WTC11 (cell line): ENCODE results near the gene SERPINE2. TPM values are rescaled to one million over a fixed set of nuclear protein-coding genes. Genes with fewer than 3 reads are reported as not detected.
A peak's percentile ranks its signal among the peaks of the same experiment; 100 is the strongest.

Experiments used
- ATAC-seq: fragments of 200-7000 bp; cut with Tn5 transposase; 2 replicates; pipeline ENCODE4 v1.10.0; 2021; ENCODE audit warnings: mild to moderate bottlenecking, moderate library complexity
- CTCF ChIA-PET: fragments of 300-600 bp; sonication (Branson Sonifier 250); formaldehyde crosslinking; loops from one replicate; lab custom pipeline; 2021; ENCODE audit warnings: antibody characterized with exemption; lab: Charles Lee
- POLR2A ChIA-PET: fragments of 350-600 bp; sonication (Branson Sonifier 250); formaldehyde crosslinking; loops from one replicate; lab custom pipeline; 2021; ENCODE audit warnings: antibody characterized with exemption; lab: Charles Lee
- DNase-seq: peaks from one replicate; pipeline ENCODE4 v3.0.0; 2021; ENCODE audit warnings: low spot score
- H3K27ac Mint-ChIP-seq: 2 replicates; pipeline ENCODE4 v1.8.0; 2021; ENCODE audit warnings: mixed read lengths
- H3K27me3 Mint-ChIP-seq: 2 replicates; pipeline ENCODE4 v1.8.0; 2021; ENCODE audit warnings: low read depth, mild to moderate bottlenecking, moderate library complexity, mixed read lengths
- H3K36me3 Mint-ChIP-seq: 2 replicates; pipeline ENCODE4 v1.8.0; 2021; ENCODE audit warnings: mixed read lengths
- H3K4me1 Mint-ChIP-seq: 2 replicates; pipeline ENCODE4 v1.8.0; 2022; ENCODE audit warnings: mixed read lengths
- H3K4me3 Mint-ChIP-seq: 2 replicates; pipeline ENCODE4 v1.8.0; 2021; ENCODE audit warnings: mild to moderate bottlenecking, moderate library complexity, mixed read lengths
- H3K9me3 Mint-ChIP-seq: 2 replicates; pipeline ENCODE4 v1.8.0; 2021; ENCODE audit warnings: mixed read lengths
- CREM ChIP-seq: sonication (generic); formaldehyde crosslinking; IDR thresholded peaks from 2 replicates; pipeline ENCODE4 v1.8.1; 2022; ENCODE audit warnings: mild to moderate bottlenecking, missing genetic modification reagents, moderate library complexity
- OVOL2 ChIP-seq: fragments of 250-450 bp; sonication (Bioruptor Pico); IDR thresholded peaks from 2 replicates; pipeline ENCODE4 v1.9.0; 2021; ENCODE audit warnings: mild to moderate bottlenecking, borderline replicate concordance
- SOX15 ChIP-seq: fragments of 250-450 bp; sonication (Bioruptor Pico); IDR thresholded peaks from 2 replicates; pipeline ENCODE4 v1.9.0; 2021; ENCODE audit warnings: mild to moderate bottlenecking
- total RNA-seq: library from RNA; stranded (reverse); gene quantifications from 3 replicates; pipeline ENCODE4 v1.2.3, GENCODE V29; 2021
- TF ChIP-seq, protein P1 (sequence below): sonication (generic); formaldehyde crosslinking; IDR thresholded peaks from 2 replicates; pipeline ENCODE4 v1.8.1; 2023; ENCODE audit warnings: mild to moderate bottlenecking, missing genetic modification reagents
- TF ChIP-seq, protein P2 (sequence below): sonication (generic); formaldehyde crosslinking; IDR thresholded peaks from 2 replicates; pipeline ENCODE4 v1.8.1; 2022; ENCODE audit warnings: missing genetic modification reagents, borderline replicate concordance
- TF ChIP-seq, protein P3 (sequence below): fragments of 200-600 bp; IDR thresholded peaks from 2 replicates; pipeline ENCODE4 v1.8.0; 2022; ENCODE audit warnings: antibody characterized with exemption
- TF ChIP-seq, protein P4 (sequence below): sonication (generic); formaldehyde crosslinking; IDR thresholded peaks from 2 replicates; pipeline ENCODE4 v1.8.1; 2023; ENCODE audit warnings: mild to moderate bottlenecking, moderate library complexity, missing genetic modification reagents
- TF ChIP-seq, protein P5 (sequence below): sonication (generic); formaldehyde crosslinking; IDR thresholded peaks from 2 replicates; pipeline ENCODE4 v1.8.1; 2022; ENCODE audit warnings: mild to moderate bottlenecking, missing genetic modification reagents, moderate library complexity, borderline replicate concordance
- TF ChIP-seq, protein P6 (sequence below): fragments of 250-450 bp; sonication (Bioruptor Pico); IDR thresholded peaks from 2 replicates; pipeline ENCODE4 v1.9.0; 2021; ENCODE audit warnings: moderate library complexity, mild to moderate bottlenecking, inconsistent platforms, borderline replicate concordance
- TF ChIP-seq, protein P7 (sequence below): fragments of 250-450 bp; sonication (Bioruptor Pico); IDR thresholded peaks from 2 replicates; pipeline ENCODE4 v1.9.0; 2021; ENCODE audit warnings: mild to moderate bottlenecking, borderline replicate concordance

The SERPINE2 gene
- total RNA-seq, 1 experiment from 2014 or later: 60.4 TPM

DNA sequence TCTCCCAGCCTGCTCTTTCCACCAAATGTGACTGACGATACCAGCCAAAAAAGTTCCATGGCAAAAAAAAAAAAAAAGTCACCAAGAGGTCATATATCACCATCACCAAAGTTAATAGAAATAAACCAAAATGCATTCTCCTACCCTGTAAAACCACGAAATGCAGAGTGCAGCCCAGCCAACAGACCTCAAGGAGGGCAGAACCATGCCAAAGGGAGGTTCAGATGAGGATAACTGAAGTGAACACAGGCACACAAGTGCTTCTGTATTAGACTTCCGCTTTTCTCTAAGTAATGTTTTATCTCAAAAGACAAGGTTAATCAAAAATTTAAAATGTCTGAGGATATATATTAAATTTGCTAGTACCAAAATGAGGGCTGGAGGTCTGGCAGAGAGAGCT is 5.5 kb downstream of the SERPINE2 start (continued):
- TF ChIP-seq SOX15 (no peak), OVOL2 (no peak)

DNA sequence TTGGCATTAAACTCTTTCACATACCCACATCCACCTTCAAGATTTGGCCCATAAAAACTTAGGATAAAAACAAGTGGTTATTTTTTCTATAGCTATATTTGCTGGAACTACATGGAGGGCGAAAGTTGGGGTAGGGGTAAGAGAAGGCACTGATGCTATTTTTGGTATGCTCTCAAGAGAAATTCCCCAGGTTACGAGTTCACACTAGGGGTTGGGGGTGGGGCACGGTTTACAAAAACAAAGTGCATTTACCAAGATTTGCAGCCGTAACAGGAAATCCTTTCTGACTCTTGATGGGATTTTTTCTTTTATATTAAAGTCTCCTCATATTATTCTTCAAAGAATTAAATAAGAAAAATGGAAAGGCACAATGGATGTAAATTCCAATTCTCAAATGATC is 6.8 kb downstream of the SERPINE2 start:
- H3K4me3 Mint-ChIP-seq: no peak overlapping the region; the same call in 1 of the 2 replicates
- peaks cover 4% of the 10 kb centered on the region for H3K36me3 Mint-ChIP-seq
- ChIA-PET POLR2A (no interaction called here), CTCF (no interaction called here)
- H3K27ac Mint-ChIP-seq: peak overlapping the region; percentile 14; the same call in 1 of the 2 replicates
- TF ChIP-seq, protein P1, sequence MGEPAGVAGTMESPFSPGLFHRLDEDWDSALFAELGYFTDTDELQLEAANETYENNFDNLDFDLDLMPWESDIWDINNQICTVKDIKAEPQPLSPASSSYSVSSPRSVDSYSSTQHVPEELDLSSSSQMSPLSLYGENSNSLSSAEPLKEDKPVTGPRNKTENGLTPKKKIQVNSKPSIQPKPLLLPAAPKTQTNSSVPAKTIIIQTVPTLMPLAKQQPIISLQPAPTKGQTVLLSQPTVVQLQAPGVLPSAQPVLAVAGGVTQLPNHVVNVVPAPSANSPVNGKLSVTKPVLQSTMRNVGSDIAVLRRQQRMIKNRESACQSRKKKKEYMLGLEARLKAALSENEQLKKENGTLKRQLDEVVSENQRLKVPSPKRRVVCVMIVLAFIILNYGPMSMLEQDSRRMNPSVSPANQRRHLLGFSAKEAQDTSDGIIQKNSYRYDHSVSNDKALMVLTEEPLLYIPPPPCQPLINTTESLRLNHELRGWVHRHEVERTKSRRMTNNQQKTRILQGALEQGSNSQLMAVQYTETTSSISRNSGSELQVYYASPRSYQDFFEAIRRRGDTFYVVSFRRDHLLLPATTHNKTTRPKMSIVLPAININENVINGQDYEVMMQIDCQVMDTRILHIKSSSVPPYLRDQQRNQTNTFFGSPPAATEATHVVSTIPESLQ (CRISPR knock-in tag): no peak
- TF ChIP-seq, protein P2, sequence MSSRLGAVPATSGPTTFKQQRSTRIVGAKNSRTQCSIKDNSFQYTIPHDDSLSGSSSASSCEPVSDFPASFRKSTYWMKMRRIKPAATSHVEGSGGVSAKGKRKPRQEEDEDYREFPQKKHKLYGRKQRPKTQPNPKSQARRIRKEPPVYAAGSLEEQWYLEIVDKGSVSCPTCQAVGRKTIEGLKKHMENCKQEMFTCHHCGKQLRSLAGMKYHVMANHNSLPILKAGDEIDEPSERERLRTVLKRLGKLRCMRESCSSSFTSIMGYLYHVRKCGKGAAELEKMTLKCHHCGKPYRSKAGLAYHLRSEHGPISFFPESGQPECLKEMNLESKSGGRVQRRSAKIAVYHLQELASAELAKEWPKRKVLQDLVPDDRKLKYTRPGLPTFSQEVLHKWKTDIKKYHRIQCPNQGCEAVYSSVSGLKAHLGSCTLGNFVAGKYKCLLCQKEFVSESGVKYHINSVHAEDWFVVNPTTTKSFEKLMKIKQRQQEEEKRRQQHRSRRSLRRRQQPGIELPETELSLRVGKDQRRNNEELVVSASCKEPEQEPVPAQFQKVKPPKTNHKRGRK (CRISPR knock-in tag): no peak
- TF ChIP-seq, protein P3, sequence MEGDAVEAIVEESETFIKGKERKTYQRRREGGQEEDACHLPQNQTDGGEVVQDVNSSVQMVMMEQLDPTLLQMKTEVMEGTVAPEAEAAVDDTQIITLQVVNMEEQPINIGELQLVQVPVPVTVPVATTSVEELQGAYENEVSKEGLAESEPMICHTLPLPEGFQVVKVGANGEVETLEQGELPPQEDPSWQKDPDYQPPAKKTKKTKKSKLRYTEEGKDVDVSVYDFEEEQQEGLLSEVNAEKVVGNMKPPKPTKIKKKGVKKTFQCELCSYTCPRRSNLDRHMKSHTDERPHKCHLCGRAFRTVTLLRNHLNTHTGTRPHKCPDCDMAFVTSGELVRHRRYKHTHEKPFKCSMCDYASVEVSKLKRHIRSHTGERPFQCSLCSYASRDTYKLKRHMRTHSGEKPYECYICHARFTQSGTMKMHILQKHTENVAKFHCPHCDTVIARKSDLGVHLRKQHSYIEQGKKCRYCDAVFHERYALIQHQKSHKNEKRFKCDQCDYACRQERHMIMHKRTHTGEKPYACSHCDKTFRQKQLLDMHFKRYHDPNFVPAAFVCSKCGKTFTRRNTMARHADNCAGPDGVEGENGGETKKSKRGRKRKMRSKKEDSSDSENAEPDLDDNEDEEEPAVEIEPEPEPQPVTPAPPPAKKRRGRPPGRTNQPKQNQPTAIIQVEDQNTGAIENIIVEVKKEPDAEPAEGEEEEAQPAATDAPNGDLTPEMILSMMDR: no peak
- TF ChIP-seq, protein P4, sequence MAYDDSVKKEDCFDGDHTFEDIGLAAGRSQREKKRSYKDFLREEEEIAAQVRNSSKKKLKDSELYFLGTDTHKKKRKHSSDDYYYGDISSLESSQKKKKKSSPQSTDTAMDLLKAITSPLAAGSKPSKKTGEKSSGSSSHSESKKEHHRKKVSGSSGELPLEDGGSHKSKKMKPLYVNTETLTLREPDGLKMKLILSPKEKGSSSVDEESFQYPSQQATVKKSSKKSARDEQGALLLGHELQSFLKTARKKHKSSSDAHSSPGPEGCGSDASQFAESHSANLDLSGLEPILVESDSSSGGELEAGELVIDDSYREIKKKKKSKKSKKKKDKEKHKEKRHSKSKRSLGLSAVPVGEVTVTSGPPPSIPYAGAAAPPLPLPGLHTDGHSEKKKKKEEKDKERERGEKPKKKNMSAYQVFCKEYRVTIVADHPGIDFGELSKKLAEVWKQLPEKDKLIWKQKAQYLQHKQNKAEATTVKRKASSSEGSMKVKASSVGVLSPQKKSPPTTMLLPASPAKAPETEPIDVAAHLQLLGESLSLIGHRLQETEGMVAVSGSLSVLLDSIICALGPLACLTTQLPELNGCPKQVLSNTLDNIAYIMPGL (CRISPR knock-in tag): no peak
- TF ChIP-seq, protein P5, sequence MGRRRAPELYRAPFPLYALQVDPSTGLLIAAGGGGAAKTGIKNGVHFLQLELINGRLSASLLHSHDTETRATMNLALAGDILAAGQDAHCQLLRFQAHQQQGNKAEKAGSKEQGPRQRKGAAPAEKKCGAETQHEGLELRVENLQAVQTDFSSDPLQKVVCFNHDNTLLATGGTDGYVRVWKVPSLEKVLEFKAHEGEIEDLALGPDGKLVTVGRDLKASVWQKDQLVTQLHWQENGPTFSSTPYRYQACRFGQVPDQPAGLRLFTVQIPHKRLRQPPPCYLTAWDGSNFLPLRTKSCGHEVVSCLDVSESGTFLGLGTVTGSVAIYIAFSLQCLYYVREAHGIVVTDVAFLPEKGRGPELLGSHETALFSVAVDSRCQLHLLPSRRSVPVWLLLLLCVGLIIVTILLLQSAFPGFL (CRISPR knock-in tag): no peak
- TF ChIP-seq, protein P6, sequence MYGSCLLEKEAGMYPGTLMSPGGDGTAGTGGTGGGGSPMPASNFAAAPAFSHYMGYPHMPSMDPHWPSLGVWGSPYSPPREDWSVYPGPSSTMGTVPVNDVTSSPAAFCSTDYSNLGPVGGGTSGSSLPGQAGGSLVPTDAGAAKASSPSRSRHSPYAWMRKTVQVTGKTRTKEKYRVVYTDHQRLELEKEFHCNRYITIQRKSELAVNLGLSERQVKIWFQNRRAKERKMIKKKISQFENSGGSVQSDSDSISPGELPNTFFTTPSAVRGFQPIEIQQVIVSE (CRISPR knock-in tag): no peak
- no peak for TF ChIP-seq CREM (CRISPR knock-in tag)
- TF ChIP-seq, protein P7, sequence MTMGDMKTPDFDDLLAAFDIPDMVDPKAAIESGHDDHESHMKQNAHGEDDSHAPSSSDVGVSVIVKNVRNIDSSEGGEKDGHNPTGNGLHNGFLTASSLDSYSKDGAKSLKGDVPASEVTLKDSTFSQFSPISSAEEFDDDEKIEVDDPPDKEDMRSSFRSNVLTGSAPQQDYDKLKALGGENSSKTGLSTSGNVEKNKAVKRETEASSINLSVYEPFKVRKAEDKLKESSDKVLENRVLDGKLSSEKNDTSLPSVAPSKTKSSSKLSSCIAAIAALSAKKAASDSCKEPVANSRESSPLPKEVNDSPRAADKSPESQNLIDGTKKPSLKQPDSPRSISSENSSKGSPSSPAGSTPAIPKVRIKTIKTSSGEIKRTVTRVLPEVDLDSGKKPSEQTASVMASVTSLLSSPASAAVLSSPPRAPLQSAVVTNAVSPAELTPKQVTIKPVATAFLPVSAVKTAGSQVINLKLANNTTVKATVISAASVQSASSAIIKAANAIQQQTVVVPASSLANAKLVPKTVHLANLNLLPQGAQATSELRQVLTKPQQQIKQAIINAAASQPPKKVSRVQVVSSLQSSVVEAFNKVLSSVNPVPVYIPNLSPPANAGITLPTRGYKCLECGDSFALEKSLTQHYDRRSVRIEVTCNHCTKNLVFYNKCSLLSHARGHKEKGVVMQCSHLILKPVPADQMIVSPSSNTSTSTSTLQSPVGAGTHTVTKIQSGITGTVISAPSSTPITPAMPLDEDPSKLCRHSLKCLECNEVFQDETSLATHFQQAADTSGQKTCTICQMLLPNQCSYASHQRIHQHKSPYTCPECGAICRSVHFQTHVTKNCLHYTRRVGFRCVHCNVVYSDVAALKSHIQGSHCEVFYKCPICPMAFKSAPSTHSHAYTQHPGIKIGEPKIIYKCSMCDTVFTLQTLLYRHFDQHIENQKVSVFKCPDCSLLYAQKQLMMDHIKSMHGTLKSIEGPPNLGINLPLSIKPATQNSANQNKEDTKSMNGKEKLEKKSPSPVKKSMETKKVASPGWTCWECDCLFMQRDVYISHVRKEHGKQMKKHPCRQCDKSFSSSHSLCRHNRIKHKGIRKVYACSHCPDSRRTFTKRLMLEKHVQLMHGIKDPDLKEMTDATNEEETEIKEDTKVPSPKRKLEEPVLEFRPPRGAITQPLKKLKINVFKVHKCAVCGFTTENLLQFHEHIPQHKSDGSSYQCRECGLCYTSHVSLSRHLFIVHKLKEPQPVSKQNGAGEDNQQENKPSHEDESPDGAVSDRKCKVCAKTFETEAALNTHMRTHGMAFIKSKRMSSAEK (CRISPR knock-in tag): no peak
- H3K27me3 Mint-ChIP-seq: peaks cover 20% of the 10 kb centered on the region
- ATAC-seq (peak; percentile 57), DNase-seq (no peak)
- peaks cover 50% of the 10 kb centered on the region for H3K4me1 Mint-ChIP-seq
- peaks cover 4% of the 10 kb centered on the region; the same call in 1 of the 2 replicates for H3K9me3 Mint-ChIP-seq
